Effector memory CD4-positive, alpha-beta T cell (primary cell): ENCODE data around the gene LRCH1.

ENCODE experiments used
- DNase-seq, 3 donors: peaks; one replicate each; pipeline ENCODE4 v3.0.0-alpha.2; 2020
- H3K27ac ChIP-seq: 2 replicates; pipeline ENCODE4 v1.7.0; 2013; ENCODE audit warnings: mild to moderate bottlenecking, low read length, moderate library complexity; ENCODE audit not compliant: insufficient read depth, poor library complexity, severe bottlenecking
- H3K27me3 ChIP-seq: replicated peaks from 2 replicates; pipeline ENCODE4 v1.7.0; 2013; ENCODE audit warnings: mild to moderate bottlenecking, low read length; ENCODE audit not compliant: insufficient read depth, control insufficient read depth, poor library complexity, severe bottlenecking
- H3K36me3 ChIP-seq: 2 replicates; pipeline ENCODE4 v1.7.0; 2013; ENCODE audit warnings: mild to moderate bottlenecking, low read length, moderate library complexity; ENCODE audit not compliant: control insufficient read depth, insufficient read depth
- H3K4me1 ChIP-seq: 2 replicates; pipeline ENCODE4 v1.7.0; 2013; ENCODE audit warnings: low read length, mild to moderate bottlenecking; ENCODE audit not compliant: control insufficient read depth, insufficient read depth, poor library complexity, severe bottlenecking
- H3K4me3 ChIP-seq: 2 replicates; pipeline ENCODE4 v1.7.0; 2013; ENCODE audit warnings: low read length, low read depth, mild to moderate bottlenecking; ENCODE audit not compliant: insufficient read depth, poor library complexity, severe bottlenecking
- H3K9me3 ChIP-seq: 2 replicates; pipeline ENCODE4 v1.7.0; 2013; ENCODE audit warnings: mild to moderate bottlenecking, low read length, moderate library complexity; ENCODE audit not compliant: control insufficient read depth

LRCH1 gene

DNA sequence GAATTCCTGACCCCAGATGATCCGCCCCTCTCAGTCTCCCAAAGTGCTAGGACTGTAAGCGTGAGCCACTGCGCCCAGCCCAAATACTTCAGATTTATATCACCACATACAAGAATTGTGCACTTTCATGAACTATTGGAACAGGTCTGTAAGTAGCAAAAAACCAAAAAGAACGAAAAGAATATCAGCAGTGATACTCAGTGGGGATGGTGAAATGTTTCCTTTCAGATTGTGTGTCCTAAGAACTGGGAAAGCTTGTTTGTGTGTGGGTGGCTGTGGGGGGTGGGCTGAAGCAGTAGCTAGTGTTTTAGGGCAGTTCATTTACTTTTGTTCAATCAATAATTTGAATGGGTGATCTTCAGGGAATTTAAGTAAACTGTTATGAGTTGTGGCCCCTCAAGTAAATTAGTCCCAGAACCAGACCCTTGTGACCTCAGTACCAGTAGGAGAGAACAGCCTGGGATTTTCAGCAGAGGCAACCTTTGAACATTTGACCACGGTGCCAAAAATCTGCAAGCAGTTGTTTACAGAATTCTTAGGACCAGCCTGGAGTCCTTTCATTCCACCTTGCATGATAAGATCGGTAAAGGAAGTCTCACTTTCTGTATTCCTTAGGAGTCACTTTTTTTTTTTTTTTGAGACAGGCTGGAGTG lies 106.6 kb downstream of the LRCH1 start:
- Histone ChIP-seq H3K36me3 (no peaks in the 10 kb centered on the region), H3K4me3 (no peak overlapping the region), H3K9me3 (no peaks in the 10 kb centered on the region), H3K27ac (no peak overlapping the region), H3K27me3 (no peaks in the 10 kb centered on the region), H3K4me1 (no peaks in the 10 kb centered on the region)
- no peak for DNase-seq

DNA sequence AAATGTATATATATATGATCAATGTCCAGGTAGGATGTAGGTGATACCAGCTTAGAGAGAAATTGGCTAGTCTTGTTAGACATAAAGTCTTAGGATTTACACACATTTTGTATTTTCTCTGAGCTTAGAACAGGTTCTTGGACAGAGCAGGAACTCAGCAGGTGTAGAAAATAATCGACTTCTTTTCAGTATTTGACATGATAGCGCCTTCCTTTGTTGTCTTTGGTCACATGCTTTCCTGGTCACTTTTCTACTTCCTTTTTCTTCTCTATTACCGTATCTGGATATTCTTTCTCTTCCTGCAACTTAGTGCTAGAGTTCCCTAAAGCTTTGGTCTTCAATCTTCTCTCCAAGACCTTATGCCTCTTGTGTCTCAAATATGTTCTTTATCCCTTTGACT lies 107.4 kb downstream of the LRCH1 start:
- Histone ChIP-seq H3K27ac (no peak overlapping the region), H3K27me3 (no peaks in the 10 kb centered on the region), H3K4me1 (no peaks in the 10 kb centered on the region), H3K36me3 (no peaks in the 10 kb centered on the region), H3K4me3 (no peak overlapping the region), H3K9me3 (no peaks in the 10 kb centered on the region)
- no peak for DNase-seq

DNA sequence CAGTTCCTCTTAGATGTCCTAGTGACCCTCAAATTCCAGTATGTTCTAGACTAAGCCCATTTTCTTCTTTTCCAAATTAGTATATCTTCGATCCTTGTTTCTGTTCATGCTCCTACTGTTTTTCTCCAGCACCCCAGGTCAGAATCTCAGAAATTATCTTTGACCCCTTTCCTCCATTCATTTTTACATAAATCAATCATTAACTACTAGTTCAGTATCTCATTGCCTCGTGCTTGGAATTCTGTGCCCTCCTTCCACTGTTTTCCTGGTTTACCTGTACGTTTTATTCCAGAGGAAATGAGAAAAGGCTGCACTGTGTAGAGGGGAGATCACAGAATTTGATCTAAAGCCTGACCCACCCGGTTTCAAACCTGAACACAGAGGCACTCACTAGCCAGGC lies 107.9 kb downstream of the LRCH1 start:
- H3K27ac ChIP-seq, result no peak overlapping the region
- no peak for DNase-seq
- H3K4me1 ChIP-seq, result no peaks in the 10 kb centered on the region
- H3K27me3 ChIP-seq, result no peaks in the 10 kb centered on the region
- no peaks in the 10 kb centered on the region for H3K9me3 ChIP-seq
- H3K4me3 ChIP-seq, result no peak overlapping the region
- no peaks in the 10 kb centered on the region for H3K36me3 ChIP-seq

DNA sequence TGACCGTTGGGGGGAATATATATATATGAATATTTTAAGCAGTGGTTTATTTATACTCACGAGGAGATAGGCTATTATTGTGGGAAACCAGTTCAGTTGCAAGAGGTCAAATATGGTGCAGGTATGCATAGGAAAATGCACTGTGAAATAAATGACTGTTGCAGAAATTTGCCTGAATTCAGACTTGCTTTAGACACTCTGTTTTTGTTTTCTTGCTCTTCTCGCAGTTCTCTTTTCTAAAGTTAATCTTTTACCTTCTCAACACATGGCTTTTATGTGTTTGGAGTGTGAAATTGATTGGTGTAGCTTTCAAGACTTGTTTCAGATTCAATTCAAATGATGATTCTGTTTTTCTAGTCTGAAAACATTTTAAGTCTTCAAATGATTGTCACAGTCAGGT lies 109.7 kb downstream of the LRCH1 start:
- Histone ChIP-seq H3K4me3 (no peak overlapping the region), H3K9me3 (no peaks in the 10 kb centered on the region), H3K36me3 (no peaks in the 10 kb centered on the region), H3K27ac (no peak overlapping the region), H3K27me3 (no peaks in the 10 kb centered on the region), H3K4me1 (peaks cover 5% of the 10 kb centered on the region)
- no peak for DNase-seq

DNA sequence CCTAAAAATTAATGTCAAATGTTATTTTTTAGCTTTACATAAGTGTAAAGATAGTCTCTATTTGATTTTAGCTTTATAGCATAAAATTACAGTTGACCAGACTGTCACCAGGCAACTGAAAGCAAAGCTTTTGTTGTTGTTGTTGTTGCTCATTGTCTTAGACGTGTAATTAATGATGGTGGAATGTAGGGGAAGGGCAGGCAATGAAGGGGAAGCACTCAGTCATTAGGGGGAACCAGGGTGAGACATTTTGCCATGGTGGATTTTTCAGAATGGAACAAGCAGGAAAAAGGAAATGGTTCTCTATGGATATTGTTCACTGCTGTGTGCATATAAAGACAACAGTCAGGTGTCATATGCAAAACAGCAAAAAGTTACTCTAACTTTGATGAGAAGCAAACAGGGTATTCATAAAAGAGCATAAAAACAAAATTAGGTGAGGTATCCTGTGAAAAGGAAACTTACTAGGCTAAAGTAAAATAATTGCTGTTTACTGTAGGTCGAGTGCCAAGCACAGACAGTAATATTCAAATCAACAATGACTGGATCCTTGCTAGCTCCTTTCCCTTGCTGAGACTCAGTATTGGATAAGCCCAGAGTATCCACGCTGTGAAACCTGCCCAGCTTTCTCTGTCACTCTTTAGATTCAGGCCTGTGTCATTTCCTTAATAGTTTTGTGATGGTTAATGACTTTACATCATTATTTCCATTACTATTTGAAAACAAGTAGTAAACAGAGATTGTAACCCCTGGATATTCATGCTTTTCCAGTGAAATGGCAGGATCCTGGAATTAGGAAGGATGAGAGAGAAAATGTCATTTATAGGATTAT lies 110.5 kb downstream of the LRCH1 start:
- DNase-seq, result no peak
- Histone ChIP-seq H3K36me3 (no peaks in the 10 kb centered on the region), H3K4me3 (no peak overlapping the region), H3K9me3 (no peaks in the 10 kb centered on the region), H3K27ac (no peak overlapping the region), H3K4me1 (peaks cover 8% of the 10 kb centered on the region), H3K27me3 (no peaks in the 10 kb centered on the region)

DNA sequence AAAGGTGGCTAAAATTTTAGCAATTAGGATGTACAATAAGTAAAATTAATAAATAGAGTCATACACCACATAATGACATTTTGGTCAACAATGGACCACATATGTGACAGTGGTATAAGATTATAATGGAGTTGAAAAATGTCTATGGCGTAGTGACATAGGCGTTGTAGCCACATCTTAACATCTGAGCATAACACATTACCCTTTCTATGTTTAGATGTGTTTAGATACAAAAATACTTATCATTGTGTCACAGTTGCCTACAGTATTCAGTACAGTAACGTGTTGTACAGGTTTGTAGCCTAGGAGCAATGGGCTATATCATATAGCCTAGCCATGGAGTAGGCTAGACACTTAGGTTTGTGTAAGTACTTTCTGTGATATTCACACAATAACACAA lies 111.2 kb downstream of the LRCH1 start:
- H3K4me1 ChIP-seq, result peaks cover 9% of the 10 kb centered on the region
- H3K4me3 ChIP-seq, result no peak overlapping the region
- no peak overlapping the region for H3K27ac ChIP-seq

DNA sequence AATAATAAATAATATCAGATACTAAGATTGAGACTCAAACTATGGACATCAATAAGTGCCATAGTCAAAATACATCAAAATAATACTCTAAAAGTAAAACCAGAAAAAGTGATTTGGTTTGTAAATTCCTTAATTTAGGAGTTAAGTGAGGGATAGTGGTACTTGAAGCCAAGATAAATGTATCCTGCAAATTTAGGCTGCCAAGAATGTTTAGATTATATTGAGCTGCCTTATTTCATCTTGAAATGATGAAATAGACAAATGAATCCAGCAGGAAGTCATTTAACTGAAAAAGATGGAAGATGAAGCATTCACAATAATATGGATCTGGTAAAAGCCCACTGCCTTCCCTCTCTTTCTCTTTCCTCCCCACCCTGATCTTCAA lies 112.3 kb downstream of the LRCH1 start:
- Histone ChIP-seq H3K36me3 (peaks cover under 1% of the 10 kb centered on the region), H3K9me3 (no peaks in the 10 kb centered on the region), H3K4me1 (peaks cover 9% of the 10 kb centered on the region), H3K4me3 (no peak overlapping the region), H3K27ac (no peak overlapping the region), H3K27me3 (no peaks in the 10 kb centered on the region)
- no peak for DNase-seq

More for the DNA sequence above, 111.2 kb downstream of the LRCH1 start:
- Histone ChIP-seq H3K9me3 (no peaks in the 10 kb centered on the region), H3K36me3 (no peaks in the 10 kb centered on the region), H3K27me3 (no peaks in the 10 kb centered on the region)
- DNase-seq, result no peak

DNA sequence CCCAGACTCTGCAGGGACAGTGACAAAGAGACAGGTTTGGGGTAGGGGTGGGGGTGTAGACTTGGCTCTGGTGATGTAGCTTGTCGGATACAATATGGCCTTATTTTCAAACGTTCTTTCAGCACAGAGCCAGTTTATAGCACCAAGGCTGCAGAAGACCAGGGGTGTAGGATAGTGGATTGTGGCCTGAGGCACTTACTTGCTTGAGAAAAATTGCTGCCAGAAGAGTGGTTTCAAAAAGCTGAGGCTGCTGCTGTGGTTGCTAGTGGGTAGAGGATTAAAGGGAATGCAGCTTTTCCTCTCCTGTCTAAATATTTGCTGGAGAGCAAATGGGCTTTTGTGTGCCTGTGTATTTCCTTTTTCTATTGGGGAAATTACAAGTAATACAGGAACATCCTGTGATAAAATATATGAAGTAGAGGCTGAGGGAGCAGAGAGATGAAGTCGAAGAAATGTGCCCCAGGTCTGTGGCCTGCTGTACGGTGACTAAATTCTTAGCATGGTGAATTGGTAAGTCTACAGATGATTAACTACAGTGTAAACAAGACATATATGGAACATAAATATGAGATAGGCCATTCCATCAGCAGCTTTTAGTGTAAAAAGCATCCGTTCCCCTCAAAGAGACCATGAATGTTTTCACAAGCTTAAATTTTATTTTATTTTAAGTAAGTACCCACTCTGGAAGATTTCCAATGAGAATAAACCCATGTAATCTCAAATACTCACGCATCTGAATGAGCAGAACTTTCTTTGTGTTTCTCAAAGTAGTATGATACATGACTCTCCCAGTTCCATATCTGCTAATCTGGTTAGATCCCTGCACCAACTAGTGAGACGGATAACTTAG lies 112.9 kb downstream of the LRCH1 start:
- no peak overlapping the region for H3K27ac ChIP-seq
- H3K4me1 ChIP-seq, result peaks cover 9% of the 10 kb centered on the region
- H3K4me3 ChIP-seq, result no peak overlapping the region
- no peaks in the 10 kb centered on the region for H3K27me3 ChIP-seq
- H3K36me3 ChIP-seq, result peaks cover 3% of the 10 kb centered on the region
- no peaks in the 10 kb centered on the region for H3K9me3 ChIP-seq
- DNase-seq, result no peak

DNA sequence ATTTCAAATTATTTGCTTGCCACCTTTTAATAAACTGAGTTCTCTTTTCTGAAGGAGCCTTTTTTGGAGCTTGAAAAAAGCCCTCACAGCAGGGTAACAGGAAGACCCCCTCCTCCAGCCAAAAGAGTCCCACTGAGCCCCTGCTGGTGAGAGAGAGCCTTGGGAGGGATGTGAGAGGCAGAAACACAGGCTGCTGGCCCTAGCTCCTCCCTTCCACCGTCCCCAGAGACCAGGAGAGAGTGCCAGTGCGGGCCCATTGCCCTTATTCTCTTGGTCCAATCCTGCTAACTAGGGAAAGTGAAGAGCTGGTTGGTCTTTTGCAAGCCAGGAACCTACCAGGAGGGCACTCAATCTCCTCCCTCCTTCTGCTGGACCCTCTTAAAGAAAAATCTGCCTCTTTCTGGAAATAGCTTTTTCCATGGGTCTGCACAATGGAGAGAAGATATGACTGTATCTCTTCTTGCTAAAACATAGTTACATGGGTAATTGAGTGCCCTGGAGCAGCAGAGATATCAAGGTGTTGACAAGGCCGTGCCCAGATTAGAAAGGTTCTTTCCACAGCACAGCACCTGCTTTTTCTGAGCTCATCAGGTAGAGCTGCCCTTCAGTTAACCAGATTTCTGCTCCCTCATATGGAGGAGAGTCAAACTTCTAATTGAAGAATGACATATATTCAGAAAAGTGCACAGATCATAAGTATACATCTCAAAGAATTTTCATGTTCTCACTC lies 113.9 kb downstream of the LRCH1 start:
- Histone ChIP-seq H3K36me3 (peaks cover 3% of the 10 kb centered on the region), H3K9me3 (no peaks in the 10 kb centered on the region), H3K27me3 (no peaks in the 10 kb centered on the region), H3K4me1 (peaks cover 9% of the 10 kb centered on the region), H3K4me3 (no peak overlapping the region), H3K27ac (no peak overlapping the region)
- no peak for DNase-seq
